GM18520 (cell line): ENCODE results near the gene PRRG2.

Source experiments
- ATAC-seq: cut with Tn5 transposase; IDR thresholded peaks from one replicate; pipeline ENCODE4 v1.9.1; 2021; ENCODE audit not compliant: unreplicated experiment

Gene PRRG2

DNA sequence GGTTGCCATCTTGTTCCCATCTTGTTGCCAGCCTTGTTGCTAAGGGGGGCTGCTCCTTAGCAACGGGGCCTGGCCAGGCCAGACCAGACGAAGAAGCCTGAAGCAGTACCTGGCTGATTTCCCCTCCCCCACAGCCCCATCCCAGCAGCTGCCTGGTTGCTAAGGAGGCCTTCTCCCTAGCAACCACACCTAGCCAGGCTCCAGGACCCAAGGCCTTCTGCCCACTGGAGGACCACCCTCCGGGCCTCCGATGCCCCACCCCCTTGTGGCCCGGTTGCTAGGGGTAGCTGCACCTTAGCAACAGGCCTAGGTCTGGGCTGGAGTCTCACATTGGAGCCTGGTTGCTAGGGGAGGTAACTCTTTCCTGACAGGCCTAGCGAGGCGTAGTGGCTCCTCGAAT is 3.9 kb downstream of the PRRG2 start:
- no peak for ATAC-seq

DNA sequence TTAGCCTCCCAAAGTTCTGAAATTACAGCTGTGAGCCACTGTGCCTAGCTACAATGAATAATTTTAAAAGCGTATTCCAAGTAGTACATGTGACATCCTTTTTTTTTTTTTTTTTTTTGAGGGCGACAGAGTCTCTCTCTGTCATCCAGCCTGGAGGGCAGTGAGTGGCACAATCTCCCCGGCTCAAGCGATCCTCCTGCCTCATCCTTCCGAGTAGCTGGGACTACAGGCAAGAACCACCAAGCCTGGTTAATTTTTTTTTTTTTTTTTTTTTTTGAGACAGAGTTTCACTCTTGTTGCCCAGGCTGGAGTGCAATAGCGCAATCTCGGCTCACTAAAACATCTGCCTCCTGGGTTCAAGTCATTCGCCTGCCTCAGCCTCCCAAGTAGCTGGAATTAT is 6.1 kb downstream of the PRRG2 start:
- no peak for ATAC-seq

DNA sequence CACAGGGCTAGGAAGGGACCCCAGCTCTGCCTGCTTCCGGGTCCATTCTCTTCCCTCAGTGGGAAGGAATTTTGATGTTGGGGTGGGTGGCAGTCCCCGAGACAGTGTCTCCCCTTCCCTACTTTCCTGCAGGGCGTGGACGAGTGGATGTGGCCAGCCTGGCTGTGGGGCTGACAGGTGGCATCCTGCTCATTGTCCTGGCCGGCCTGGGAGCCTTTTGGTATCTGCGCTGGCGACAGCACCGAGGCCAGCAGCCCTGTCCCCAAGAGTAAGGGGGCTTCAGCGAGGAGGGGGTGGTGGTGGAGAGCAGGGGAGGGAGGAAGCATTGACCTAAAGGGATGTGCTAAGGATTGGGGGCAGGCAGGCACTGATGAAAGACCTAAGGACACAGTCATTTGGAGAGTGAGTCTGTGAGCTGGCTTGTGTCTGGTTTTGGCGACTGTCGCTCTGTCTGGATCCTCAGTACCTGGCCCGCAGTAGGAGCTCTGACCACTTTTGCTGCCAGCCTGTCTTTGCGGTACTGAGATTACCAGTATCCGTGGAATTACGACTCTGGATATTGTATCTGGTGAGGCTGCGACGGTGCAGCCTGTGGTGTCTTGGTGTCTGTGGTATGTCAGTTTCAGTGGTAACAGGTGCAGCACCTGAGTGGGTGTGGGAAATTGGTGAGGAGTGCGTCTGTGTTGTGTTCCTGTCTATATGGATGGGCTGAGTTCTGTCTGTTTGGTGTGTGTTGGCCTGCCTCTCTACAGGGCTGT is 7.4 kb downstream of the PRRG2 start:
- no peak for ATAC-seq

- ATAC-seq, result no peak
Observed at GRCh38 chr19:49589502-49589905, 8.4 kb downstream of the PRRG2 start.

GRCh38 chr19:49590071-49590970 is 9.2 kb downstream of the PRRG2 start:
- peak; percentile 62 for ATAC-seq

GRCh38 chr19:49590971-49591730 is 10.0 kb downstream of the PRRG2 start, which contains the start of gene PRR12:
TSS of gene PRR12 (plus strand) at chr19:49591182. CDS start at chr19:49591655, 473 bp downstream.
- ATAC-seq, result no peak

DNA sequence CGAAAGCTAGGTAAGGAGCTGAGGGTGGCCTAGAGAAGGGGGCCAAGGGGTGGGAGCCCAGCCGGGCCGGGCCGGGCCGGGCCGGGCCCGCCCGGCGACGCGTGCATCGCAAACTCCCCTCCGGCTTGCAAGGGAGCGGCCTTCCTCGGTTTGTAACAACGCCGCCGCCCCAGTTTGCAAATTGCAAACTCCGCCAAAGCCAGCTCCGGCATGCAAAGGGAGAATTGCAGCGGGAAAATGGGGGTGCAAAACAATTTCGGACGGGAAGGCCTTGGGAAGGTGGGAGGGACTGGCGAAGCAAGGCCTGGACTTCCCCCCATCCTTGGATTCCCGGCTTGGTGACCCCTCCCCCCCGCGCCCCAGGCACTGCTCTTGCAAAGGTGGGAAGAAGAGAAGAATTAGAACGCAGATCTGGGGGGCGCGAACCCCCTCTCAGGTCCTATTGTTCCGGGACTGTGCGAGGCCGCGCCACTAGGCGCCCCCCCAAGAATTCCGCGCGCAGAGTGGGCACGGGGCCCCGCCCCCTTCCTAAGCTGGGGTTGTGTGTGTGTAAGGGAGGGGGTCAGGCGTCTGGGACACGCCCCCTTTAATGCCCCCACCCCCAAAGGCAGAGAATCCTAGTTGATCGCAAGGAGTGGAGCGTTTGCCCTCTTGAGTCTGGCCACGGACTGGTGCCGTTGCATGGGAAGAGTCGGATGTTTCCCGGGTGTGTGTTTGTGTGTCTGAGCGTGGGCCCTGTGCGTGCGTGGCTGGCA is 10.8 kb downstream of the PRRG2 start:
- no peak for ATAC-seq

DNA sequence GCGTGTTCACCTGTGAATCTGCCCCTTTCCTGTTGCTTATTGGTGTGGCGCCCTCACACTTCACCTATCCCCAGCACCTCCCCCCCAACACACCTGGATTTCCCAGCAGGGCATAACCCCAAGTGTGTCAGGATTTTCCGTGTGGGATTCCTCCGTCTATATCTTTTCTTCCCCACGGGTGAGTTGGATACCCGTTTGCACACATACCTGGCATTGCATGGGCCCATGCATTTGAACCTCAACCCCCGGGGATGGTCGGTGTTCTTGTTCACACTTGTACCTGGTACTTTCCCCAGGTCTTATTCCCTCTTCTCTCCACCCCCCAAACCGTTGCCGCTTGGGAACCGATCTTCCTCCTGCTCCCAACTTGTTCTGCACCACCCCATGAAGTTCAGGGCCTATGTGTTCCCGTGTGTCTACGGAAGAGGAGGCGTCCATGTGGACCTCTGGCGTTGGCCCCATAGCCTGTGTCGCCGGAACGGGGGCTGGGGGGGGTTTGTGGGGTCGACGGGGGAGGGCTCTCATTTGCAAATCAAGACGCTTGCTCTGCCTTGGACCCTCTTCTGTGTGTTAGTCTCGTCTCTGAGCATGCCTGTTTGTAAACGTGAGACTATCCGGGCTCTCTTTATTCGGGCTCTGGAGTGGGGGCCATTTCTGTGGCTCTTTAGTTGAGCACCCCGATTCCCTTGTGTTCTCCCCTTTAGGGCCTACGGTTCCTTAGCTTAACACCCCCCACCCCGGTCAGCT is 11.5 kb downstream of the PRRG2 start:
- no peak for ATAC-seq

DNA sequence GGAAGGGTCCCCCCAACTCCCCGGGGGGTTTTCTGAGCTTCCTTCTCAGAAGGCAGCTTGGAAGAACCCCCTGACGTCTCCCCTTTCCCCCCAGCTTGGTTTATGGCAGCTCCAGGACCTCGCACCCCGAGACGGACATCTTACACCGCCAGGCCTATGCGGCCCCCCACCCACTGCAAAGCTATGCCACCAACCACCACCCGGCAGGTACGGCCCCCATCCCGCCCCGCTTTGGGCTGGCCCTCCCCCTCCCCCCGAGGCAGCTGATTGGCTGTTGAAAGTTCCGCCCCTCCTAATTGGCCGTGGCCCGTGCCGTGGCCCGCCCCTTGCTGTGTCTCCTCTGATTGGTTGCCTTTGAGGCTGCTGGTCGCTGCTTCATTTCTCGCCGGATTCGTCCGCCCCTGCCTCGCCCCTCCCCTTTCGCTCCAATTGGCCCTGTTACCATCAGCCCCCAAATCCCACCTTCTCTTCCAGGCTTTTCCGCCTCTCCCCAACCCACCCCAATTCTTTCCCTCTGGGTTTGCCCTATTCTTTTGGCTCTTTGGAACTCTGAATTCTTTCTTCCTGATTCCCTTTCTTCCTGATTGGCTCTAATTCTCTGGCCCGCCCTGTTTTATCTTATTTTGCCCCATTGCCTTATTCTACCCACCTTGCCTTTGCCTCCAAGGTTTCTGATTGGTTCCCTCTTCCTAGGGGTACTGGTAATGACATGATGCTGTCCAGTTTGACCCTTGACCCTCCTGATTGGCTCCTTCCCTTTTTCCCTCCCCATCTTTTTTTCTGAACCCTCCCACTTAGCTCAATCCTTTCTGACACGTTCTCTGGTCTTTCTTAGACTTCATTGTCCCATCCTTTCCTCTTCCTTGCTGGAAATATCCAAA is 12.4 kb downstream of the PRRG2 start:
- ATAC-seq, result peak; percentile 53

DNA sequence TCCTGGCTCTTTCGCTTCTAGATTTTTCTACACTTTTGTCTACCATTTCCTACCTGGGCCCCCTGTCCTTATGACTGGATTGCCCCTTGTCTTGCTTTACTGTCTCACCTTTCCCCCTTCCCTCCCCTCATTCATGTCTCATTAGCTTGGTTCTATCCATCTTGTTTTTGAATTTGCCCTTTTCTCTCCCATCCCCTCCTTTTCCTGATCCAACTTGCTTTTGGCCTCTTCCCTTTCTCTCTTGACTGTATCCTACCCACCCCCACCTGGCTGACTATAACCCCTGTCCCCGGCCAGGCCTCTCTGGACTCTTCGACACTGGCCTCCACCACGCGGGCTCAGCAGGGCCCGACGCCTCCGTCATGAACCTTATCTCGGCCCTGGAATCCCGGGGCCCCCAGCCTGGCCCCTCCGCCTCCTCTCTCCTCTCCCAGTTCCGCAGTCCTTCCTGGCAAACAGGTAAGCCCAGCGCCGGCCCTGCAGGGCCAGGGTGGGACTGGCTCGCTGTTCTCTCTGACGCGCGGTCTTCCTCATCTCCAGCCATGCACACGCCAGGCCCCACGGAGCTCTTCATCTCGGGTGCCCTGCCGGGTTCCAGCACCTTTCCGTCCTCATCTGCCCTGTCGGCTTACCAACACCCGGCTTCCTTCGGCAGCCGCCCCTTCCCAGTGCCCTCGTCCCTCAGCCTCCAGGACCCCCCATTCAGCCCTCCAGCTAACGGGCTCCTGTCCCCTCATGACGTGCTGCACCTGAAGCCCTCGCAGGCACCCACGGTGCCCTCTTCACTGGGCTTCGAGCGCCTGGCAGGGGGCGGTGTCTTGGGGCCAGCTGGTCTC is 13.3 kb downstream of the PRRG2 start:
- ATAC-seq, result no peak

DNA sequence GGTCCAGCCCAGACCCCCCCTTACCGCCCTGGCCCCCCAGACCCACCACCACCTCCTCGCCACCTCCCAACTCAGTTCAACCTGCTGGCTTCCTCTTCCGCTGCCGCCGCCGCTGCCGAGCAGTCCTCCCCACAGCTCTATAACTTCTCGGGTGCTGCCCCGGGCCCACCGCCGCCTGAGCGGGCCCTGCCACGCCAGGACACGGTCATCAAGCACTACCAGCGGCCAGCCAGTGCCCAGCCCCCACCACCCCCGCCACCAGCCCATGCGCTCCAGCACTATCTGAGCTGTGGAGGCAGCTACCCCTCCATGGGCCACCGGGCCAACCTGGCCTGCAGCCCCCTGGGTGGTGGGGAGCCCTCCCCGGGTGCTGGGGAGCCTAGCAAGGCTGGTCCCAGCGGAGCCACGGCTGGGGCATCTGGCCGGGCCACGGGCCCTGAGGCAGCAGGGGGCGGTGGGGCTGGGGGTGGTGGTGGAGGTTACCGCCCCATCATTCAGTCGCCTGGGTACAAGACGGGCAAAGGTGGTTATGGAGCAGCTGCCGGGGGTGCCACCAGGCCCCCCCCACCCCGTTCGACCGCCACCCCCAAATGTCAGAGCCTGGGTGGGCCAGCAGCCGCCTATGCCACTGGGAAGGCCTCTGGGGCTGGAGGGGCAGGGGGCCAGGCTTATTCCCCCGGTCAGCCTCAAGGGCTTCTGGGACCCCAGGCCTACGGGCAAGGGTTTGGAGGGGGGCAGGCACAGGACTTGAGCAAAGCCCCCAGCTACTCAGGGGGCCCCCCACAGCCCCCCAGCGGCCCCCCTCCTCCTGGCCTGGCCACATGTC is 14.1 kb downstream of the PRRG2 start:
- no peak for ATAC-seq

DNA sequence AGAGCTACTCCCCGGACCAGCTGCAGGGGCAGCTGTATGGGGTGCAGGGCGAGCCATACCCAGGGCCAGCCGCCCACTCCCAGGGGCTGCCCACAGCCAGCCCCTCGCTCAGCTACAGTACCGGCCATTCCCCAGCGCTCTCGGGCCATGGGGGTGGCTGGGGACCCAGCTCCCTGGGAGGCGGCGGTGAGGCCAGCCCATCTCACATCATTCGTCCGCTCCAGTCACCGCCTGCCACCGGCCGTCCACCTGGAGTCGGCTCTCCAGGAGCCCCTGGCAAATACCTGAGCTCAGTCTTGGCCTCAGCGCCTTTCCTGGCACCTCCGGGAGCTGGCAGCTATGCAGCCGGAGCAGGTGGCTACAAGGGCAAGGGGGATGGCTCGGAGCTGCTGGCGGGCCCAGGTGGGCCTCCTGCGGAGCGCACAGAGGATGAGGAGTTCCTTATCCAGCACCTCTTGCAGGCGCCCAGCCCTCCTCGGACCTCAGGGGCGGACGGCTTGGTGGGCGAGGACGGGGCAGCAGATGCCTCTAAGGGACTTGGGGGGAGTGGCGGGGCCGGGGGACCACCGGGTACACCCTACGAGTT is 14.8 kb downstream of the PRRG2 start:
- no peak for ATAC-seq

GRCh38 chr19:49596407-49596806 is 15.3 kb downstream of the PRRG2 start:
- no peak for ATAC-seq

DNA sequence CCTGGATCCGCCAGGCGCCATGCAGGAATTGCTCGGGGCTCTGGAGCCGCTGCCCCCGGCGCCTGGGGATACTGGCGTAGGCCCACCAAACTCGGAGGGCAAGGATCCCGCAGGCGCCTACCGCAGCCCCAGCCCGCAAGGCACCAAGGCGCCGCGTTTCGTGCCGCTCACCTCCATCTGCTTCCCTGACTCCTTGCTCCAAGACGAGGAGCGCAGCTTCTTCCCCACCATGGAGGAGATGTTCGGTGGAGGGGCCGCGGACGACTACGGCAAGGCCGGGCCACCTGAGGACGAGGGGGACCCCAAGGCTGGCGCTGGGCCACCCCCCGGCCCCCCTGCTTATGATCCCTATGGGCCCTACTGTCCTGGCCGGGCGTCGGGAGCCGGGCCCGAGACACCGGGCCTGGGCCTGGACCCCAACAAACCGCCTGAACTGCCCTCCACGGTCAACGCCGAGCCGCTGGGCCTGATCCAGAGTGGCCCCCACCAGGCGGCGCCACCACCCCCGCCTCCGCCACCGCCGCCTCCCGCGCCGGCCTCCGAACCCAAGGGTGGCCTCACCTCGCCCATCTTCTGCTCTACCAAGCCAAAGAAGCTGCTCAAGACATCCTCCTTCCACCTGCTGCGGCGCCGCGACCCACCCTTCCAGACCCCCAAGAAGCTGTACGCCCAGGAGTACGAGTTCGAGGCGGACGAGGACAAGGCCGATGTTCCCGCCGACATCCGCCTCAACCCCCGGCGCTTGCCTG is 16.0 kb downstream of the PRRG2 start:
- ATAC-seq, result no peak

GRCh38 chr19:49597703-49597974 is 16.5 kb downstream of the PRRG2 start:
- ATAC-seq, result no peak
